T-helper 2 cell treated with Interferon-gamma antibody and Interleukin-4, amounts not matched to agents 5 μg/mL and 100 μg/mL, for 36 hours (primary cell): ENCODE measurements around the gene CATSPERE.

Experiments used
- DNase-seq: peaks from one replicate; pipeline ENCODE4 v3.0.0; 2021; ENCODE audit warnings: low spot score
- H3K27ac Mint-ChIP-seq: one replicate; pipeline ENCODE4 v1.8.0; 2021; ENCODE audit warnings: mild to moderate bottlenecking, mixed read lengths
- H3K27me3 Mint-ChIP-seq: one replicate; pipeline ENCODE4 v1.8.0; 2021; ENCODE audit warnings: low read depth, mixed read lengths
- H3K36me3 Mint-ChIP-seq: one replicate; pipeline ENCODE4 v1.8.0; 2021; ENCODE audit warnings: low read depth, mixed read lengths
- H3K4me1 Mint-ChIP-seq: one replicate; pipeline ENCODE4 v1.8.0; 2021; ENCODE audit warnings: low read depth, mixed read lengths
- H3K4me3 Mint-ChIP-seq: one replicate; pipeline ENCODE4 v1.8.0; 2022; ENCODE audit warnings: mild to moderate bottlenecking, moderate library complexity, mixed read lengths
- H3K9me3 Mint-ChIP-seq: one replicate; pipeline ENCODE4 v1.8.0; 2021; ENCODE audit warnings: mixed read lengths

Gene CATSPERE

GRCh38 chr1:244599937-244600350 is 138.9 kb downstream of the CATSPERE start:
- Mint-ChIP-seq H3K4me1 (peaks cover 12% of the 10 kb centered on the region), H3K9me3 (no peaks in the 10 kb centered on the region), H3K27me3 (no peaks in the 10 kb centered on the region), H3K27ac (peak overlapping the region; percentile 83), H3K36me3 (no peaks in the 10 kb centered on the region), H3K4me3 (peak overlapping the region; percentile 72)
- peak; percentile 65 for DNase-seq

GRCh38 chr1:244601336-244601735 is 140.3 kb downstream of the CATSPERE start:
- Mint-ChIP-seq H3K36me3 (no peaks in the 10 kb centered on the region), H3K4me3 (no peak overlapping the region), H3K9me3 (no peaks in the 10 kb centered on the region), H3K27me3 (no peaks in the 10 kb centered on the region), H3K4me1 (peaks cover 12% of the 10 kb centered on the region), H3K27ac (no peak overlapping the region)
- no peak for DNase-seq

DNA sequence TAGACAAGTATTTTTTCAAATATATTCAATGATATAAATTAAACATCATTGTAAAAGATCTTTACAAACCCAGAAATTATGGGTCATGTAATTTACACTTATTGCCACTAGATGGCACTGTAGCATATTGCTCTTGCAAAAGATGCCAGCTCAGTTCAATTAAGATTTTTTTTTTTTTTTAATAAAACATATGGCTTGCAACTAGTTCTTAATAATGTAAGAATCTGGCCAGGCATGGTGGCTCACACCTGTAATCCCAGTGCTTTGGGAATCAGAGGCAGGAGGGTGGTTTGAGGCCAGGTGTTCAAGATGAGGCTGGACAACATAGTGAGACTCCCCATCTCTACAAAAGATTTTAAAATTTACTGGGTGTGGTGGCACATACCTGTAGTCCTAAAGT is 142.4 kb downstream of the CATSPERE start:
- H3K9me3 Mint-ChIP-seq: no peaks in the 10 kb centered on the region

DNA sequence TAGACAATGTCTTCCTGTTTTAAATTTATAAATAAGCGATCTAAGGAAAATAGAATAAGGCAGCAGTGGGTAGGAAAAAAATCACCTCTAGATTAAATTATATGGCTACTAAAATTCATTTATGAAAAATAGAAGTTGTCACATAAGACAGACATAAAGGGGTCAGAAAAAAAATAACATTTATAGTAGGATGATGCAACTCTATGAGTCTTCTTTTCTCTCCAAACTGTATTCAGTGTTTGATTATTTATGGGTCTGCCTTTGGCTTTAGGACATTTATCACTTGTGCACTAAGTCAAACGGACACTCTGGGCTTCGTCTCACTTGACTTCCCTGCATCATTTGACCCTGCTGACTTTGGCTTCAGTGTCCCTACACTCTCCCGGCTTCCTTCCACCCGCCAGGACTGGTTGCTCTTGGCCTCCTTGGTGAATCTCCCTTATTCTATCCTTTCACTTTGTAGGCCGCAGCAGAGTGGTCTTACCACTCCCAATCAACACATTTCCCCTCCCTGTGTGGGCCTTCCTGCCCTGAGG is 144.8 kb downstream of the CATSPERE start:
- no peaks in the 10 kb centered on the region for H3K4me1 Mint-ChIP-seq

More for the DNA sequence above, 142.4 kb downstream of the CATSPERE start:
- DNase-seq: no peak
- Mint-ChIP-seq H3K27ac (no peak overlapping the region), H3K4me3 (no peak overlapping the region), H3K27me3 (no peaks in the 10 kb centered on the region), H3K36me3 (no peaks in the 10 kb centered on the region), H3K4me1 (peaks cover 12% of the 10 kb centered on the region)

GRCh38 chr1:244614113-244614836 is 153.2 kb downstream of the CATSPERE start:
- no peaks in the 10 kb centered on the region for H3K36me3 Mint-ChIP-seq
- DNase-seq: no peak
- no peaks in the 10 kb centered on the region for H3K27me3 Mint-ChIP-seq
- H3K9me3 Mint-ChIP-seq: no peaks in the 10 kb centered on the region
- no peak overlapping the region for H3K4me3 Mint-ChIP-seq
- peaks cover 2% of the 10 kb centered on the region for H3K4me1 Mint-ChIP-seq
- no peak overlapping the region for H3K27ac Mint-ChIP-seq

More for the DNA sequence above, 144.8 kb downstream of the CATSPERE start:
- no peak for DNase-seq
- Mint-ChIP-seq H3K4me3 (no peak overlapping the region), H3K27me3 (no peaks in the 10 kb centered on the region), H3K36me3 (no peaks in the 10 kb centered on the region), H3K9me3 (no peaks in the 10 kb centered on the region), H3K27ac (no peak overlapping the region)

- Mint-ChIP-seq H3K27me3 (no peaks in the 10 kb centered on the region), H3K27ac (no peak overlapping the region), H3K9me3 (no peaks in the 10 kb centered on the region), H3K4me3 (no peak overlapping the region), H3K4me1 (peaks cover 2% of the 10 kb centered on the region), H3K36me3 (no peaks in the 10 kb centered on the region)
- no peak for DNase-seq
These were observed 153.8 kb downstream of the CATSPERE start for GRCh38 chr1:244614879-244615278.

DNA sequence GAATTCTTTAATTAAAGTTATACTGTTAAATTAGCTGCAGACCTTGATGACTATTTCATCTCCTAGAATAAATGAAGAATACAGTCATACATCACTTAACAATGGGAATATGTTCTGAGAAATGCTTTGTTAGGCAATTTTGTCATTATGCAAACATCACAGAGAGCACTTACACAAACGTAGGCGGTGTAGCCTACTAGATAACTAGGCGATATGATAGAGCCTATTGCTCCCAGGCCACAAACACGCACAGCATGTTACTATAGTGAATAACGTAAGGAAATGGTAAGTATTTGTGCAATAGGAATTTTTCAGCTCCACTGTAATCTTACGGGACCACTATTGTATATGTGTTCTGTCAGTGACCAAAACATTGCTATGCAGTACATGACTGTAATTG is 154.2 kb downstream of the CATSPERE start:
- Mint-ChIP-seq H3K4me1 (peaks cover 2% of the 10 kb centered on the region), H3K36me3 (no peaks in the 10 kb centered on the region), H3K27ac (no peak overlapping the region), H3K4me3 (no peak overlapping the region), H3K27me3 (no peaks in the 10 kb centered on the region), H3K9me3 (no peaks in the 10 kb centered on the region)
- no peak for DNase-seq

GRCh38 chr1:244626709-244627108 is 165.6 kb downstream of the CATSPERE start:
- Mint-ChIP-seq H3K27ac (no peak overlapping the region), H3K27me3 (no peaks in the 10 kb centered on the region), H3K36me3 (no peaks in the 10 kb centered on the region), H3K4me1 (no peaks in the 10 kb centered on the region), H3K4me3 (no peak overlapping the region), H3K9me3 (no peaks in the 10 kb centered on the region)
- DNase-seq: no peak

DNA sequence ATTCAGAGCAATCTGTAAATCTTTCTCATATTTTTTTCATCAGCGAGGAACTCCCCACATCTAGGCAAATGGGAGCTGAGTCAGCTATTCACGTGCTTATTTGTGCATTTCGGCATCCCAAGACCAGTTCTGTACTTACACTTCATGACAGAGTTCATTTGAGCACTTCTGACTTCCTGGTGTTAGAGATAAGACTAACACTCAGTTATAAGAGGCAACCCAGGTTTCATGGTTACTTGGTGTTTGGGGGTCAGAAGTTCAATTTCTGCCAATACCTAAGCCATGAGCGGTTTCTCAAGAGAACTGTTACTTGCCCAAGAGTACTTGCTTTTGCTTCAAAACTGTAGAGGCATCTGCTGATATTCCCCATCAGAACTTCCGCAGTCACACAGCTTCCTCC is 167.7 kb downstream of the CATSPERE start:
- no peak for DNase-seq

DNA sequence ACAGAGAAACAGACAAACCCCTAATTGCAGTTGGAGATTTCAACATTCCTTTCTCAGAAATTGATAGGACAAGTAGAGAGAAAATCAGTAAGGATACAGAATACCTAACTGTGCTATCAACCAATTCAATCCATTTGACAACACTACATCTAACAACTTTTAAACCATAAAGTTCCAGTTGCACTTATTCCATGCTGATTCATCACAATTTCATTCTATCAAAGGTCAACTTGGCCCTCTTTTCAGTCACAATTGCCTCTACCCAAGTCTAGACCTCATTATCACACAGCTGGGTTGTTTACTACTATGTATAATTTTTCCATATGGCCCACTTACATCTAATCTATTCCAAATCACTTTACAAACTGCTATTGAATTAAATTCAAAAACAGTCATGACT is 172.1 kb downstream of the CATSPERE start:
- Mint-ChIP-seq H3K4me3 (no peak overlapping the region), H3K27ac (no peak overlapping the region), H3K36me3 (no peaks in the 10 kb centered on the region), H3K27me3 (no peaks in the 10 kb centered on the region), H3K9me3 (no peaks in the 10 kb centered on the region), H3K4me1 (no peaks in the 10 kb centered on the region)
- DNase-seq: no peak

More for the DNA sequence above, 167.7 kb downstream of the CATSPERE start:
- Mint-ChIP-seq H3K27ac (no peak overlapping the region), H3K9me3 (no peaks in the 10 kb centered on the region), H3K4me1 (no peaks in the 10 kb centered on the region), H3K36me3 (no peaks in the 10 kb centered on the region), H3K27me3 (no peaks in the 10 kb centered on the region), H3K4me3 (no peak overlapping the region)

DNA sequence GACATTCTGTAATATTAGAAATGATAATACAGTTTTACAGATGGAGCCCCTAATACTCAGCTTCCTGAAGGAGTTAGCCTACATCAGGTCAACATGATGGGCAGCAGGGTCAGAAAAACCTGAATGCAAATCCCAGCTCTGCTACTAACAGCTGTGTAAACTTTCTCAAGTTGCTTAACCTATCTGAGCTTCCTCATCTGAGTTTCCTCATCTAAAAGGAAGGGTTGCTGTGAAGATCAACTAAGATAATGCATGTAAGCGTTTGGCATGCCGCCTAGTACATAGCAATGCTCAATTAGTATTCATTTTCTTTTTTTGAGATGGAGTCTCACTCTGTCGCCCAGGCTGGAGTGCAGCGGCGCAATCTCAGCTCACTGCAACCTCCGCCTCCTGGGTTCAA is 173.5 kb downstream of the CATSPERE start:
- Mint-ChIP-seq H3K27me3 (no peaks in the 10 kb centered on the region), H3K4me3 (no peak overlapping the region), H3K27ac (no peak overlapping the region), H3K36me3 (no peaks in the 10 kb centered on the region), H3K9me3 (no peaks in the 10 kb centered on the region), H3K4me1 (peaks cover under 1% of the 10 kb centered on the region)
- DNase-seq: no peak

DNA sequence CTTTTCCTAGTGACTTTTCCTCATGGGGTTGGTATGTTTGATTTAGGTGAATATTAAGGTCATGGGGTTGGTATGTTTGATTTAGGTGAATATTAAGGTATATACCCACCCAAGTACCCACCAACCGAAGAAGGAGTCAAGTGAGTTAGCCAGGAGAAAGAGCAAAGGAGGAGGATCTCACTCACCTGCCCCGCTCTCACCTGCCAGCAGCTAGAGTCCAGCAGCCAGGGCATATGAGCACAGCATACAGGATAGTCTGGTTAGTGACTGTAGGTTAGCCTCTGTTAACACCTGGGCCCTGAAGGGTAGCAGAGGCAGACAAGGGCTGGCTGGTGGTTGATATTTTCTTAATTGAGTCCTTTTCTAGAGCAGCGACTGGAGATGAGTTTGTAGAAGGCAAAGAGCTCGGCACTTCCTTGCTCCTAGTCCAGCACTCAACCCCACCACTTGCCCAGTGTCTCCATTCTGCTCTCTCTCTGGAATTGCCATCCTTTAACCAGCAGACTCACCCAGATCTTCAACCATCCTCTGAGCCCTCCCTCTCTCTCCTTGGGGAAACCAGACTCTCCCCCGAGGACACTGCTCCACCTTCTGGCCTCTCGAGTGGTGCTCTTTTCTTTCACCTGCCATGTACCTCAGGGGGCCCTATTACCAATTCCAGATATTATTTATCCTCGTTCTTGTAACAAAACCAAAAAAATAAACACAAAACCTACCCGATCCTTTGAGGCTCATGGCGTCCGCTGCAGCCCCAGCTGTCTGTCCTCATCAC is 175.6 kb downstream of the CATSPERE start:
- no peak overlapping the region for H3K4me3 Mint-ChIP-seq
- peaks cover 4% of the 10 kb centered on the region for H3K4me1 Mint-ChIP-seq
- H3K36me3 Mint-ChIP-seq: no peaks in the 10 kb centered on the region
- no peaks in the 10 kb centered on the region for H3K9me3 Mint-ChIP-seq
- H3K27me3 Mint-ChIP-seq: no peaks in the 10 kb centered on the region
- no peak overlapping the region for H3K27ac Mint-ChIP-seq
- DNase-seq: no peak

DNA sequence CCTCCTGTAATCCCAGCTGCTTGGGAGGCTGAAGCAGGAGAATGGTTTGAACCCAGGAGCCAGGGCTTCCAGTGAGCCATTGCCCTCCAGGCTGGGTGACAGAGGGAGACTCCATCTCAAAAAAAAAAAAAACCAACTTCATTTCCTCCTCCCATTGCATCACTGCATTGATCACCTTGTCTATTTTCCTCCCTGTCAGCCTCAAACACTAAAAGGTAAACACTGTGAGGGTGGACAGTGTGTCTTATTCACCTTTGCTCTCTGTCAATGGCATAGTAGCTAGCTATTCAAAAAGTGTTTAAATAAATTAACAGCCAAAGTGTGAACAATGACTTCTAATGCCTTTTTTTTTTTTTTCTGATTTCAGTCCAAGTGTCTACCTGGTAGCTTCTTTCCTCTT is 178.5 kb downstream of the CATSPERE start:
- peaks cover 4% of the 10 kb centered on the region for H3K4me1 Mint-ChIP-seq
- no peaks in the 10 kb centered on the region for H3K9me3 Mint-ChIP-seq
- peaks cover 3% of the 10 kb centered on the region for H3K27me3 Mint-ChIP-seq
- DNase-seq: no peak
- H3K36me3 Mint-ChIP-seq: no peaks in the 10 kb centered on the region
- no peak overlapping the region for H3K27ac Mint-ChIP-seq
- no peak overlapping the region for H3K4me3 Mint-ChIP-seq

- Mint-ChIP-seq H3K36me3 (no peaks in the 10 kb centered on the region), H3K9me3 (no peaks in the 10 kb centered on the region), H3K27ac (no peak overlapping the region), H3K4me3 (no peak overlapping the region), H3K27me3 (peaks cover 3% of the 10 kb centered on the region), H3K4me1 (peaks cover 4% of the 10 kb centered on the region)
- DNase-seq: no peak
These were observed 179.8 kb downstream of the CATSPERE start for GRCh38 chr1:244640917-244641316.
